ENCODE results near the gene AWAT2.

GRCh38 chrX:70038951-70039350 is 10.8 kb downstream of the AWAT2 start:
- TF ChIP-seq EZH2 (IDR thresholded peaks at IDR 0.05; ENCODE audit: borderline replicate concordance, low read length), result no peak
- TF ChIP-seq, protein P1, sequence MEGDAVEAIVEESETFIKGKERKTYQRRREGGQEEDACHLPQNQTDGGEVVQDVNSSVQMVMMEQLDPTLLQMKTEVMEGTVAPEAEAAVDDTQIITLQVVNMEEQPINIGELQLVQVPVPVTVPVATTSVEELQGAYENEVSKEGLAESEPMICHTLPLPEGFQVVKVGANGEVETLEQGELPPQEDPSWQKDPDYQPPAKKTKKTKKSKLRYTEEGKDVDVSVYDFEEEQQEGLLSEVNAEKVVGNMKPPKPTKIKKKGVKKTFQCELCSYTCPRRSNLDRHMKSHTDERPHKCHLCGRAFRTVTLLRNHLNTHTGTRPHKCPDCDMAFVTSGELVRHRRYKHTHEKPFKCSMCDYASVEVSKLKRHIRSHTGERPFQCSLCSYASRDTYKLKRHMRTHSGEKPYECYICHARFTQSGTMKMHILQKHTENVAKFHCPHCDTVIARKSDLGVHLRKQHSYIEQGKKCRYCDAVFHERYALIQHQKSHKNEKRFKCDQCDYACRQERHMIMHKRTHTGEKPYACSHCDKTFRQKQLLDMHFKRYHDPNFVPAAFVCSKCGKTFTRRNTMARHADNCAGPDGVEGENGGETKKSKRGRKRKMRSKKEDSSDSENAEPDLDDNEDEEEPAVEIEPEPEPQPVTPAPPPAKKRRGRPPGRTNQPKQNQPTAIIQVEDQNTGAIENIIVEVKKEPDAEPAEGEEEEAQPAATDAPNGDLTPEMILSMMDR (IDR thresholded peaks at IDR 0.05; ENCODE audit: low read length), result no peak

All from OCI-LY1 (cell line).